Right ventricle myocardium inferior (tissue), 1 donor: ENCODE results near the gene HIC2. TPM values are rescaled to one million over a fixed set of nuclear protein-coding genes. Genes with fewer than 3 reads are reported as not detected.
"Not testable (repeated sequence)": the region's sequence is repeated elsewhere in the genome, so short reads cannot be mapped to it uniquely, and the experiment has no call there.

Experiments
- ATAC-seq: fragments of 200-7000 bp; cut with Tn5 transposase; one replicate; pipeline ENCODE4 v1.9.1; 2020; ENCODE audit warnings: mild to moderate bottlenecking, moderate library complexity
- DNase-seq: peaks from one replicate; pipeline ENCODE4 v3.0.0; 2021; ENCODE audit errors: missing footprints
- intact Hi-C: fragments of 100-400 bp; cut with DNase I; formaldehyde crosslinking; loops from one replicate; pipeline ENCODE4 v1.11.0; 2022
- total RNA-seq: library from RNA; stranded (reverse); fragmentation: NEBNext Ultra II Directional; extraction: Animal tissue kit (Norgen Biotek cat#: 25700); gene quantifications from one replicate; pipeline ENCODE4 v1.2.1, GENCODE V29; 2021
- donor health status: DM: no; HTN: yes; CAD: no; lungs with severe emphysema.

Gene HIC2
- total RNA-seq, 1 donor from 2014 or later, result 1.4 TPM

GRCh38 chr22:21469097-21469994 is 52.2 kb downstream of the HIC2 start:
- intact Hi-C loops, DNase-seq, ATAC-seq: not testable (repeated sequence)

GRCh38 chr22:21472984-21473383 is 55.8 kb downstream of the HIC2 start:
- DNase-seq, intact Hi-C loops, ATAC-seq: not testable (repeated sequence)

- intact Hi-C loops, ATAC-seq, DNase-seq: not testable (repeated sequence)
Observed at GRCh38 chr22:21473664-21474063, 56.5 kb downstream of the HIC2 start.

GRCh38 chr22:21484039-21484438 is 66.9 kb downstream of the HIC2 start:
- intact Hi-C loops, DNase-seq, ATAC-seq: not testable (repeated sequence)

GRCh38 chr22:21487723-21488122 is 70.6 kb downstream of the HIC2 start:
- DNase-seq, ATAC-seq, intact Hi-C loops: not testable (repeated sequence)

- DNase-seq, intact Hi-C loops, ATAC-seq: not testable (repeated sequence)
Observed at GRCh38 chr22:21489149-21489680, 72.0 kb downstream of the HIC2 start.

GRCh38 chr22:21490556-21490955 is 73.4 kb downstream of the HIC2 start:
- DNase-seq, result not testable (repeated sequence)

GRCh38 chr22:21492271-21492670 is 75.1 kb downstream of the HIC2 start:
- intact Hi-C loops, result not testable (repeated sequence)

More at GRCh38 chr22:21490556-21490955, 73.4 kb downstream of the HIC2 start:
- intact Hi-C loops, ATAC-seq: not testable (repeated sequence)

GRCh38 chr22:21493789-21494782 is 76.9 kb downstream of the HIC2 start:
- intact Hi-C loops, DNase-seq: not testable (repeated sequence)
- ATAC-seq, result peak; percentile 79

More at GRCh38 chr22:21492271-21492670, 75.1 kb downstream of the HIC2 start:
- peak; percentile 24 for ATAC-seq
- DNase-seq, result not testable (repeated sequence)

GRCh38 chr22:21497984-21498383 is 80.8 kb downstream of the HIC2 start:
- peak; percentile 83 for ATAC-seq
- DNase-seq, intact Hi-C loops: not testable (repeated sequence)

- DNase-seq, ATAC-seq, intact Hi-C loops: not testable (repeated sequence)
Observed at GRCh38 chr22:21498489-21498888, 81.3 kb downstream of the HIC2 start.

- not testable (repeated sequence) for DNase-seq, ATAC-seq
Observed at GRCh38 chr22:21499623-21500506, 82.7 kb downstream of the HIC2 start.

More at GRCh38 chr22:21499623-21500506, 82.7 kb downstream of the HIC2 start:
- intact Hi-C loops, result not testable (repeated sequence)

Other genes with a start within 250 kb of the HIC2 start
- 0.08 TPM for gene RIMBP3B, start 33.6 kb upstream of the HIC2 start, total RNA-seq
- gene TMEM191C, start 50.0 kb downstream of the HIC2 start, total RNA-seq, result 1.2 TPM
- not detected for gene RIMBP3C, start 134.1 kb downstream of the HIC2 start, total RNA-seq
- 51.0 TPM for gene UBE2L3, start 150.3 kb downstream of the HIC2 start, total RNA-seq
- 5.4 TPM for gene YDJC, start 212.7 kb downstream of the HIC2 start, total RNA-seq
- 0.16 TPM for gene CCDC116, start 215.4 kb downstream of the HIC2 start, total RNA-seq
- 20.7 TPM for gene SDF2L1, start 224.9 kb downstream of the HIC2 start, total RNA-seq
- 24.5 TPM for gene PPIL2, start 248.6 kb downstream of the HIC2 start, total RNA-seq